Uterus (tissue), 4 donors: ENCODE results near the gene LCN1. TPM values are rescaled to one million over a fixed set of nuclear protein-coding genes. Genes with fewer than 3 reads are reported as not detected.
"Not testable (repeated sequence)": the region's sequence is repeated elsewhere in the genome, so short reads cannot be mapped to it uniquely, and the experiment has no call there.

ENCODE experiments used
- DNase-seq, 2 donors: peaks; one replicate each; pipeline ENCODE4 v3.0.0-alpha.2; 2019 to 2020
- H3K27ac ChIP-seq, 2 donors: fragments of 200-600 bp; sonication (generic); 1 replicate in 1 of 2; 2 replicates in 1 of 2; pipeline ENCODE4 v1.5.1; 2016 to 2018
- H3K27me3 ChIP-seq, 2 donors: fragments of 200-600 bp; sonication (generic); one replicate each; pipeline ENCODE4 v1.5.1; 2018 to 2019; ENCODE audit warnings: control low read depth in 1 of 2
- H3K36me3 ChIP-seq, 2 donors: fragments of 200-600 bp; sonication (generic); one replicate each; pipeline ENCODE4 v1.5.1; 2019; ENCODE audit warnings: control low read depth in 1 of 2
- H3K4me1 ChIP-seq, 2 donors: fragments of 200-600 bp; sonication (generic); one replicate each; pipeline ENCODE4 v1.5.1; 2018 to 2019; ENCODE audit warnings: control low read depth in 1 of 2
- H3K4me3 ChIP-seq, 2 donors: fragments of 200-600 bp; sonication (generic); 1 replicate in 1 of 2; 2 replicates in 1 of 2; pipeline ENCODE4 v1.5.1; 2018 to 2019; ENCODE audit warnings: mild to moderate bottlenecking in 1 of 2
- H3K9me3 ChIP-seq, 2 donors: fragments of 200-600 bp; sonication (generic); one replicate each; pipeline ENCODE4 v1.5.1; 2019; ENCODE audit warnings: control low read depth in 1 of 2
- POLR2A ChIP-seq, 2 donors: fragments of 450-650 bp; IDR thresholded peaks; one replicate each; pipeline ENCODE4 v1.6.1; 2016; ENCODE audit warnings: antibody characterized with exemption in 2 of 2, mild to moderate bottlenecking in 1 of 2, moderate library complexity in 1 of 2
- intact Hi-C: fragments of 100-400 bp; cut with DNase I; formaldehyde crosslinking; loops from one replicate; pipeline ENCODE4 v1.15.1; 2023; ENCODE audit warnings: low total_unique reads
- total RNA-seq, 4 donors: library from RNA; depleted of rRNA in 3 of 4; stranded (reverse); fragments of >200 nt in 3 of 4; gene quantifications; one replicate each; pipeline versions ENCODE4 v1.1.0 to v1.2.4, GENCODE V29; 2014 to 2023
- TF ChIP-seq, protein P1 (sequence below), 4 experiments: fragments of 200-600 bp in 2 of 4; fragments of 450-650 bp in 2 of 4; sonication (generic) in 2 of 4; IDR thresholded peaks; one replicate each; pipeline ENCODE4 v1.5.1; 2016 to 2019; ENCODE audit warnings: antibody characterized with exemption in 4 of 4, mild to moderate bottlenecking in 2 of 4, moderate library complexity in 1 of 4
- donor health status: DM: yes; HTN: yes; CAD: no.

The LCN1 gene
- total RNA-seq, 4 donors from 2014 or later = 2.2 TPM; not detected in 3

DNA sequence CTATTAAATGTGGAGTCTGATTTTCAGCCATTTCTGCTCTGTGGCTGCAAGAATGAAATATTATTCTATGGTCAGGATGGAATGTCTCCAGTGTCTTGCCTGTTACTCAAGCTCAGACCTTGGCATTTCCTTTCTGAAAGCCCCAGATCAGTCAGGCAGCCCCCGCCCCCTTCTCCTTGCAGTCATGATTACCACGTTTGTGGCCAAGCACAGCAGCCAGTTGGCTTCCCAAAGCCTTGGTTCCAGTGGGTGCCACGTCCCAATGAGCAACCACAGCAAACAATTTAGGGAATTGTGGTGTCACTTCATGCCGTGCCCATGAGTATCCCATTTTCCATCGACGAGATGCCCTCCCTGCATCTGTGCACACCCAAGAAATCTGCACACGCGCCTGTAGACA lies 15.0 kb downstream of the LCN1 start:
- TF ChIP-seq, protein P1, sequence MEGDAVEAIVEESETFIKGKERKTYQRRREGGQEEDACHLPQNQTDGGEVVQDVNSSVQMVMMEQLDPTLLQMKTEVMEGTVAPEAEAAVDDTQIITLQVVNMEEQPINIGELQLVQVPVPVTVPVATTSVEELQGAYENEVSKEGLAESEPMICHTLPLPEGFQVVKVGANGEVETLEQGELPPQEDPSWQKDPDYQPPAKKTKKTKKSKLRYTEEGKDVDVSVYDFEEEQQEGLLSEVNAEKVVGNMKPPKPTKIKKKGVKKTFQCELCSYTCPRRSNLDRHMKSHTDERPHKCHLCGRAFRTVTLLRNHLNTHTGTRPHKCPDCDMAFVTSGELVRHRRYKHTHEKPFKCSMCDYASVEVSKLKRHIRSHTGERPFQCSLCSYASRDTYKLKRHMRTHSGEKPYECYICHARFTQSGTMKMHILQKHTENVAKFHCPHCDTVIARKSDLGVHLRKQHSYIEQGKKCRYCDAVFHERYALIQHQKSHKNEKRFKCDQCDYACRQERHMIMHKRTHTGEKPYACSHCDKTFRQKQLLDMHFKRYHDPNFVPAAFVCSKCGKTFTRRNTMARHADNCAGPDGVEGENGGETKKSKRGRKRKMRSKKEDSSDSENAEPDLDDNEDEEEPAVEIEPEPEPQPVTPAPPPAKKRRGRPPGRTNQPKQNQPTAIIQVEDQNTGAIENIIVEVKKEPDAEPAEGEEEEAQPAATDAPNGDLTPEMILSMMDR (IDR thresholded peaks at IDR 0.05) = no peak
- TF ChIP-seq POLR2A (IDR thresholded peaks at IDR 0.05) = no peak
- Histone ChIP-seq H3K4me1 (no peaks in the 10 kb centered on the region), H3K27ac (no peak overlapping the region), H3K4me3 (no peak overlapping the region), H3K27me3 (no peaks in the 10 kb centered on the region), H3K9me3 (no peaks in the 10 kb centered on the region), H3K36me3 (no peaks in the 10 kb centered on the region)
- no peak for DNase-seq
- intact Hi-C loops = no loop called here

- DNase-seq, H3K36me3 ChIP-seq, H3K27ac ChIP-seq, H3K27me3 ChIP-seq, H3K4me1 ChIP-seq, H3K4me3 ChIP-seq, intact Hi-C loops, H3K9me3 ChIP-seq: not testable (repeated sequence)
These were observed 22.1 kb downstream of the LCN1 start for GRCh38 chr9:135543262-135543894.

- no peak overlapping the region for H3K4me3 ChIP-seq
- no peaks in the 10 kb centered on the region for H3K4me1 ChIP-seq
- H3K36me3 ChIP-seq = no peaks in the 10 kb centered on the region
- no peak for TF ChIP-seq POLR2A (IDR thresholded peaks at IDR 0.05)
- TF ChIP-seq, protein P1 (IDR thresholded peaks at IDR 0.05) = no peak
- H3K9me3 ChIP-seq = no peaks in the 10 kb centered on the region
- intact Hi-C loops = no loop called here
- H3K27me3 ChIP-seq = no peaks in the 10 kb centered on the region
- no peak overlapping the region for H3K27ac ChIP-seq
- DNase-seq = no peak
These were observed 23.9 kb downstream of the LCN1 start for GRCh38 chr9:135544981-135545635.

DNA sequence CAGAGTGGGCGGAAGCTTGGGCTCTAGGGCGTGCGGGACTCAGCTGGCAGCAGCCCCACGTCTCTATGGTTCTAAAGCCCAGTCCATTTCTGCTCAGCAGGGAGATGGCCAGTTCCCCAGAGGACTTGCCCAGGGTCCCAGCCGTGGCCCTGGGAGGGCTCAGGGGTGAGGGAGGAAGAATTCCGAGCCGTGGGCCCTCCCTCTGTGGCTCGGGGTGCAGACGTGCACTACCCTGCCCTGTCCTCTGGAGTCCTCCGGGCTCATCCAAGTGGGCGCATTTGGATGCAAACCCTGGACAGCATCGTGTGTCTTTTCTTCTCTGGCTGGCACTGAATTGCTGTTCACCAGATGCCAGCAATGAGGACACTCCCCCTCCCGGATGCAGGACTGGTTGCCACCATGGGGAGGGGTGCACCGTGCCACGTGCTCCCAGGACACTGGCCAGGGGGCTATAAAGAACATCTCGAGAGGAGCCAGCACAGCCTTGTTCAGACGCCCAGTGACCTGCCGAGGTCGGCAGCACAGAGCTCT lies 24.5 kb downstream of the LCN1 start, which contains the start of gene OBP2A:
Gene OBP2A, plus strand, starts transcription at position 481 of the 531 bp plus-strand sequence. CDS start 55 bp downstream, outside the sequence.
- H3K27ac ChIP-seq, H3K4me3 ChIP-seq, H3K27me3 ChIP-seq, DNase-seq, H3K36me3 ChIP-seq, intact Hi-C loops, H3K9me3 ChIP-seq, H3K4me1 ChIP-seq: not testable (repeated sequence)

DNA sequence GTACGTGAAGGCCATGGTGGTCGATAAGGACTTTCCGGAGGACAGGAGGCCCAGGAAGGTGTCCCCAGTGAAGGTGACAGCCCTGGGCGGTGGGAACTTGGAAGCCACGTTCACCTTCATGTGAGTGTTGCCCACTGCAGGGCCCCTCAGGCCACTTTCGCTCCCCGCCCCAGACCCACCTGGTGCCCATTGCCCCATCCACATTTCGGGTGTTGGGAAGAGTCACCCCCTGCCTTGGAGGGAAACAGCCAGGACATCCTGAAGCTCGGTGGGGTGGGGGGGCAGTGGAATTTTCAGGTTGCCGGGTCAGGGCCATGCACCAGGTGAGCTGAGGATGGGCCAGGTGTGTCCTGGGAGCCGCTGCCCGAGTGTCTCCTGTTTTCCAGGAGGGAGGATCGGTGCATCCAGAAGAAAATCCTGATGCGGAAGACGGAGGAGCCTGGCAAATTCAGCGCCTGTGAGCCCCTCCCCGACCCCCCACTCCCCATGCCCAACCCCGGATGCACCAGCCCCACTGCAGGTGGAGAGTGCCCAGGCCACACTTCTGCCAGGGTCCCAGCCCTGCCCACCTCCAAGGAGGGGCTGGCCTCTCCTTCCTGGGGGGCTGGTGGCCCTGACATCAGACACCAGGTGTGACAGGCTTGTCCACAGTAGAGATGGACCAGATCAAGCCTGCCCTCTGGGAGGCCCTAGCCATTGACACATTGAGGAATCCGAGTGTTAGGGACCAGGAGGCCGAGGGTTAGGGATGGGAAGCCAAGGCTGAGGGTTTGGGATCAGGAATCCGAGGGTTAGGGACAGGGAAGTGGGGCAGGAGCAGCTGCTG lies 25.8 kb downstream of the LCN1 start:
- H3K27me3 ChIP-seq, H3K4me3 ChIP-seq, intact Hi-C loops, H3K4me1 ChIP-seq, DNase-seq, H3K27ac ChIP-seq, H3K9me3 ChIP-seq, H3K36me3 ChIP-seq: not testable (repeated sequence)

- Histone ChIP-seq H3K27ac (no peak overlapping the region), H3K4me1 (no peaks in the 10 kb centered on the region), H3K36me3 (no peaks in the 10 kb centered on the region), H3K9me3 (no peaks in the 10 kb centered on the region), H3K4me3 (no peak overlapping the region), H3K27me3 (no peaks in the 10 kb centered on the region)
- intact Hi-C loops = no loop called here
- TF ChIP-seq POLR2A (IDR thresholded peaks at IDR 0.05) = no peak
- TF ChIP-seq, protein P1 (IDR thresholded peaks at IDR 0.05) = no peak
- no peak for DNase-seq
These were observed 26.8 kb downstream of the LCN1 start for GRCh38 chr9:135547756-135548736.

DNA sequence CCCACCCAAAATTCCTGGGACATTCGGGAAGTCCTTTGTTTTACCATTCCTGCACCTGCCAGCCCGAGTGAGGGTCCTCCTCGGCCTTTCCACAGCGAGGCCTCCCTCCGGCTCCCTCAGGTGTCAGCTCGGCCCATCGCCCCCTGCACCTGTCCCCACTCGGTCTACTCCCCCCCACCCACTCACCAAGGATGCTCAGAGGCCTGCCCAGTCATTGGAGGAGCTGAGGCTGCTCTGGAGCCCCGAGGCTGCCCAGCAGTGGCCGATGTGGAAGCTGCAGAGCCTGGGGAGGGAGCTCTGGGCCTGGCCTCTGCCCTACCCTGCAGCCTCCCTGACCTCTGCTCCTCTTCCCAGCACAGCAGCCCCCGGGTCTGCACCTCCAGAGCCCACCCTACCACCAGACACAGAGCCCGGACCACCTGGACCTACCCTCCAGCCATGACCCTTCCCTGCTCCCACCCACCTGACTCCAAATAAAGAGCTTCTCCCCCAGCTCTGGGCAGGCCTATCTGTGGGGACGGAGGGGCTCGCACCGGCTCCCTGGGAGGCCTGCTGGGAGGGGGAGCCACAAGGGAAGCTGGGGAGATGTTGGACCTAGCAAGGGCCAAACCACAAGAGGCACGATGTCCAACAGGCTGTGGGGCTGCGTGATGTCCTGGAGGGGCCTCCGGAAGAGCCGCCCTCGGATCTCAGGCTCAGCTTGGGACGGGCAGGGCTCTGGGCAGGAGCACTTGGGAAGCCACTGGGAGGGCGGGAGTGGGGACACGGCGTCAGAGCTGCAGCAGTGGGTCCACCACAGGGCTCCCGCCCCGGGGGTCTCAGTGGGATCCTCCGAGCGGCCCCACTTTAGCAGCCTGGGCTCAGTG lies 28.5 kb downstream of the LCN1 start:
- H3K4me3 ChIP-seq, H3K4me1 ChIP-seq, intact Hi-C loops, H3K27ac ChIP-seq, DNase-seq, H3K36me3 ChIP-seq, H3K9me3 ChIP-seq, H3K27me3 ChIP-seq: not testable (repeated sequence)
